ENCODE measurements around the gene SIGLEC12. TPM values are rescaled to one million over a fixed set of nuclear protein-coding genes. Genes with fewer than 3 reads are reported as not detected.

Gene SIGLEC12
- total RNA-seq, 2 donors from 2014 or later: 0.91 TPM; not detected in 1

GRCh38 chr19:51530616-51531015, 29.0 kb upstream of the SIGLEC12 start:
- WGBS: 82% methylated on average over 7 of the region's 8 CpGs
- Histone ChIP-seq H3K27me3 (replicated peaks; ENCODE audit: insufficient read depth) (peaks cover 5% of the 10 kb centered on the region), H3K9me3 (no peaks in the 10 kb centered on the region), H3K36me3 (no peaks in the 10 kb centered on the region), H3K27ac (no peak overlapping the region), H3K4me3 (no peak overlapping the region), H3K4me1 (replicated peaks) (no peaks in the 10 kb centered on the region)
- no peak for DNase-seq (ENCODE audit: low spot score)
- intact Hi-C loops (cut with DNase I): no loop called here
- TF ChIP-seq POLR2A (IDR thresholded peaks at IDR 0.05) (no peak), CTCF (IDR thresholded peaks at IDR 0.05) (no peak), POLR2AphosphoS5 (IDR thresholded peaks at IDR 0.05) (no peak)

GRCh38 chr19:51529301-51529700, 27.7 kb upstream of the SIGLEC12 start:
- H3K27me3 ChIP-seq (replicated peaks; ENCODE audit: insufficient read depth): peaks cover 5% of the 10 kb centered on the region
- intact Hi-C loops (cut with DNase I): no loop called here
- no peak for TF ChIP-seq CTCF (IDR thresholded peaks at IDR 0.05)
- no peak for TF ChIP-seq POLR2A (IDR thresholded peaks at IDR 0.05)
- no peak for TF ChIP-seq POLR2AphosphoS5 (IDR thresholded peaks at IDR 0.05)
- 90% methylated on average over 2 of the region's 2 CpGs for WGBS
- no peaks in the 10 kb centered on the region for H3K4me1 ChIP-seq (replicated peaks)
- H3K4me3 ChIP-seq: no peak overlapping the region
- H3K27ac ChIP-seq: no peak overlapping the region
- DNase-seq (ENCODE audit: low spot score): no peak
- H3K9me3 ChIP-seq: no peaks in the 10 kb centered on the region
- H3K36me3 ChIP-seq: no peaks in the 10 kb centered on the region

- Histone ChIP-seq H3K9me3 (no peaks in the 10 kb centered on the region), H3K4me1 (replicated peaks) (no peaks in the 10 kb centered on the region), H3K27me3 (replicated peaks; ENCODE audit: insufficient read depth) (peaks cover 4% of the 10 kb centered on the region), H3K36me3 (no peaks in the 10 kb centered on the region), H3K4me3 (no peak overlapping the region), H3K27ac (no peak overlapping the region)
- no peak for DNase-seq (ENCODE audit: low spot score)
- 22% methylated on average over 4 of the region's 4 CpGs for WGBS
- intact Hi-C loops (cut with DNase I): no loop called here
- TF ChIP-seq CTCF (IDR thresholded peaks at IDR 0.05) (no peak), POLR2AphosphoS5 (IDR thresholded peaks at IDR 0.05) (no peak), POLR2A (IDR thresholded peaks at IDR 0.05) (no peak)
Measured at GRCh38 chr19:51525651-51526050, 24.1 kb upstream of the SIGLEC12 start.

- Histone ChIP-seq H3K27ac (no peak overlapping the region), H3K4me1 (replicated peaks) (no peaks in the 10 kb centered on the region), H3K4me3 (no peak overlapping the region), H3K36me3 (no peaks in the 10 kb centered on the region), H3K9me3 (no peaks in the 10 kb centered on the region), H3K27me3 (replicated peaks; ENCODE audit: insufficient read depth) (no peaks in the 10 kb centered on the region)
- intact Hi-C loops (cut with DNase I): no loop called here
- 67% methylated on average over 8 of the region's 8 CpGs for WGBS
- no peak for TF ChIP-seq POLR2A (IDR thresholded peaks at IDR 0.05)
- no peak for TF ChIP-seq CTCF (IDR thresholded peaks at IDR 0.05)
- no peak for TF ChIP-seq POLR2AphosphoS5 (IDR thresholded peaks at IDR 0.05)
- no peak for DNase-seq (ENCODE audit: low spot score)
Measured at GRCh38 chr19:51524666-51525264, 23.2 kb upstream of the SIGLEC12 start.

GRCh38 chr19:51521781-51522180, 20.2 kb upstream of the SIGLEC12 start:
- WGBS: 57% methylated on average over 2 of the region's 2 CpGs
- Histone ChIP-seq H3K4me1 (replicated peaks) (no peaks in the 10 kb centered on the region), H3K36me3 (no peaks in the 10 kb centered on the region), H3K27me3 (replicated peaks; ENCODE audit: insufficient read depth) (no peaks in the 10 kb centered on the region), H3K4me3 (no peak overlapping the region), H3K27ac (no peak overlapping the region), H3K9me3 (no peaks in the 10 kb centered on the region)
- TF ChIP-seq POLR2AphosphoS5 (IDR thresholded peaks at IDR 0.05): no peak
- TF ChIP-seq POLR2A (IDR thresholded peaks at IDR 0.05): no peak
- TF ChIP-seq CTCF (IDR thresholded peaks at IDR 0.05): no peak
- no peak for DNase-seq (ENCODE audit: low spot score)
- intact Hi-C loops (cut with DNase I): no loop called here

Measured in prostate gland (tissue), 2 donors.